ENCODE measurements around the gene VANGL1.
A peak's percentile ranks its signal among the peaks of the same experiment; 100 is the strongest.
"Not testable (repeated sequence)": the region's sequence is repeated elsewhere in the genome, so short reads cannot be mapped to it uniquely, and the experiment has no call there.

Gene VANGL1

GRCh38 chr1:115641762-115642167 lies at the start of gene VANGL1:
Gene VANGL1, plus strand, starts transcription at chr1:115641970. Its CDS starts 9,444 bp downstream, at chr1:115651414.
- DNase-seq, result peak; percentile 72

GRCh38 chr1:115592264-115592663 lies 49.5 kb upstream of the VANGL1 start:
- no peak for DNase-seq

- no peak for DNase-seq
Observed at GRCh38 chr1:115593365-115594259, 48.2 kb upstream of the VANGL1 start.

DNA sequence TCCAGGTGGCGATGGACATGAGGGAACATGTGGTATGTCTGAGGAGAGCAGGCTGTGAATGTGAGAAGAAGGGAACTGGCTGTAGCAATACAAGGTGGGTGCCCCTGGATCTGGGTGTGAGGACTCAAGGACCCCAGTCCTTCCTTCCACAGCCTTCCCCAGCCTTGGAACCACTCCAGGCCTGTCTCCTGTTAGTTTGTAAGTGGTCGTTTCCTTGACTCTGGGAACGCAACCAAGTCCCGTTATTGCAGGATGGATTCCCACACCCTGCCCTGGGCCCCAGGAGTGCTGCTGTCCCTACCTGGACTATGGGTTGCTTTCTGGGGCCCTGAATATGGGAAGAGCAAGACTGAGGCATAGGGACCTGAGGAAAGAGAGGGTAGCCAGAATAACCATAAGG lies 47.2 kb upstream of the VANGL1 start:
- no peak for DNase-seq

- DNase-seq, result peak; percentile 80
Observed at GRCh38 chr1:115595279-115596079, 46.3 kb upstream of the VANGL1 start.

GRCh38 chr1:115596080-115596780 lies 45.5 kb upstream of the VANGL1 start:
- no peak for DNase-seq

DNA sequence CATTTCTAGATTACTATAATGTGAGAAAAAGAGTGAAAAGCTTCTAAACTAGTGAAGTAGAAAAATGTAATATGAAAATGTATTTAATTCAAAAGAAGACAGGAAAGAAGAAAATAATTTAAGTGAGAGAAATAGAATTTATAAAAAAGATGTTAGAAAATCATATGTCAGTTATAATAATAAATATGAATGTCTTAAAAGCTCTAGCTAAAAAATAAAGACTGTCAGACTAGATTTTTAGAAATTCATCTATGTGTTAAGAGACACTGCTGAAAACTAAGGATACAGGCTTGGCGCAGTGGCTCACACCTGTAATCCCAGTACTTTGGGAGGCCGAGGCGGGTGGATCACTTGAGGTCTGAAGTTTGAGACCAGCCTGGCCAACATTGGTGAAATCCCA lies 37.3 kb upstream of the VANGL1 start:
- no peak for DNase-seq

- DNase-seq, result no peak
Observed at GRCh38 chr1:115606305-115606704, 35.5 kb upstream of the VANGL1 start.

DNA sequence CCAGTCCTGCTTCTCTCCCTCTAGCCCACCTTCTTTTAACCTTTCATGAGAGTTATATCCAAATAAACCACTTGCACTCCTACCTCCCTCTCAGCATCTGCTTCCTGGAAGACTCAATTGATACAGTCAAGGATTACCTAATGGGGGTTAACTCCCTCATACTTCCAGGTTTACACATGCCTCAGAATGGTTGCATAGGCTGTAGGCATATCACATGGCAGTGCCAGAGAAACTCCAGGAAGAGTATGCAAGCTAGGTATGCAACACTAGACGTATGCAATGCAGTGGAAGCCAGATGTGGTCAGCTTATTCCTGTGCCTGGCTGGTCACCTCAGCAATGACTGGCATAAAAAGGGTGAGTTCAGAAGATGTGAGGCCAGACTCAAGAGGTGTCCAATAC lies 32.7 kb upstream of the VANGL1 start:
- no peak for DNase-seq

DNA sequence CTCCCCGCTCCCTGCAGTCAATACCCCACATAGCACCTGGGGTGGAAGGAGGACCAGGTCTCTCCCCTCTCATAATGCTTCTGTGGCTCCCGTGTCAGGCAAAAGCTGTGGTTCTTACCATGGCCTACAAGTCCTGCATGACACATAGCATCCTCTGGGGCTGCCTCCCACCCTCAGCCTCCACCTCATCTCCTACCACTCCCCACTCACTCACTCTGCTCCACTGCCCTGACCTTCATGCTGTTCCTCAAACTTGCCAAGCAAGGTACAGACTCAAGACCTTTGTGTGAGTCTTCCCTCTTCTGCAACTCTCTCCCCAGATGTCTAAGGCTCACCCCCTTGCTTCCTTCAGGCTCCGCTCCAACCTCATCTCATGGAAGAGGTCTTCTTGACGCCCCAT lies 28.0 kb upstream of the VANGL1 start:
- DNase-seq, result no peak

DNA sequence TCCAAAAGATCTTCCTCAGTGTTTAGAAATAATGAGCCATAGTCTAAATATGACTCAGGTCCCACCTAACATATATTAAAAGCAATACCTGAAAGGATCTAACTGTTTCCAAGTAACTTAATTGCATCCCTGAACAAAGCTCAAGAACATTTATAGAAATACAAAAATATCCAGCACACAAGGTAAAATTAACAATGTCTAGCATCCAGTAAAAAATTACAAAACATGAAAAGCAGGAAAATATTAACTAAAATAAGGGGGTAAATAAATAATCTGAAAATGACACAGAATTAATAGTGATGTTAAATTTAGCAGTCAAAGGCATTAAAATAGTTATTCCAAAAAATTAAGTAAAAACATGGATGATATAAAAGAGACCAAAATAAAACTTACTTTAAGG lies 21.3 kb upstream of the VANGL1 start:
- no peak for DNase-seq

GRCh38 chr1:115620950-115621349 lies 20.8 kb upstream of the VANGL1 start:
- DNase-seq, result no peak

DNA sequence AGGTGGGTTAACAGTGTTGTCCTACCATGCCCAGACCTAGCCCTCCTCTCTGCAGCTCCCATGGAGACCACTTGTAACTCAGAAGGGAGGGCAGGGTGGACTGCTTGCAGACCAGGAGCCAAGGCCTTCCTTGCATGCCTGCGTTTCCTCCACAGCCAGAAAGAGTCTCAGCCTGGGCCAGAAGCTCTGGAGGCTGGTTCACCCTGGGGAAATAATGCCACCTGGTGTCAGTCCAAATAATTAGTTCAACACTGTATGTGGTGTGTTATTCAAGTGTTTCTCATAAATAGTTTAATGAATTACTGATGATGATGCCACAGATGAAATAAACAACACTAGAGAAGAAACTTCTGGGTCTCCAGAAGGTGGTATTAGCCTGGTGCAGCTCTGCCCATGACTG lies 16.9 kb upstream of the VANGL1 start:
- no peak for DNase-seq

DNA sequence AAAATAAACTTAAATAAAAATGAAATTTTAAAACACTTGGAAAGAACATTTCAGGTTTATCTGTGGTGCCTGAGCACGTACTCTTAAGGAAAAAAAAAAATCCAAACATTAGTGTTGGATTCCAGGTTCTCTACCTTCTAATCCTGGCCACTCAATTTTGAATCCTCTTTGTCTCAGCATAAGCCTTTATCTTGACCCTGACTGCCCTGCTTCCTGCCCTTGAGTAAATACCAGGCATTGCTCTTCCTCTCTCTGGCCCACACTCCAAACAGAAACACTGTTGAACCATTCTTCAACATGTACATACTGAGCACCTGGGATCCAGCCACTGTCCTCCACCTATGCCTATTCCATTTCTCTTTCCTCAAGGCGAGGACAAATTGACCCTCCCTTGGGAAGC lies 11.4 kb upstream of the VANGL1 start:
- DNase-seq, result no peak

DNA sequence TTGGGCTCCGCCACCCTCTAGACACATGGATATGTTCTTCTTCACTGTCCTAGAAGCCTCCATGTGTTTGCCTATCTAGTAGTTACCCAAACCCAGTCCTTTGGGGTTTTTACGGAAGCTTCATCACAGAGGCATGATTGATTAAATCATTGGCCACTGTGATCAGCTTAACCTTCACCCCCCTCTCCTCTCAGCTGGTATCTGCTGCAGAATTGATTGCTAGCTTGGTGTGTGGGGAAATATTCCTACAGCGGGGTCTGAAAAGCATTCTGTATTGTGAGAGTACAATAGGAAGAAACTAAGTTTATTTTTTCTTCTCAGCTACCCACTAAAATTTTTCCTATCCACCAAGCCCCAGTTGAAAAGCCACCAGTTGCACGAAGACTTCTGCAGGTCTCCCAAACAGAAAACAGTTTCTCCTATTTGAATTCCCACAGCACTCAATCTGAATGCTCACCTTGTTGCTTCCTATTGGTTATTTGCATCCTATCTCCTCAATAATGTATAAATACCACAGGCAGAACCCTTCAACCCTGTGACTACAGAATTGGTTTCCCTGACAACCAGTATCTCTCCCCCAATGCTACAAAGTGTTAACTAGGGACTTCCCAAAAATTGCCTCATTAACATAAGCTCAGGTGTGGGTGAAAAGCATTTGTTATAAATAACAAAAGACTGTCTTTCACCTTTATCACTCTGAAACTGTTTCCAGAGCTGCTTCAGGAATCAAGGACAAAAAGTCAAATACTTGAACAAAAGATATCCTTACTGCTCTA lies 9.3 kb upstream of the VANGL1 start:
- no peak for DNase-seq

DNA sequence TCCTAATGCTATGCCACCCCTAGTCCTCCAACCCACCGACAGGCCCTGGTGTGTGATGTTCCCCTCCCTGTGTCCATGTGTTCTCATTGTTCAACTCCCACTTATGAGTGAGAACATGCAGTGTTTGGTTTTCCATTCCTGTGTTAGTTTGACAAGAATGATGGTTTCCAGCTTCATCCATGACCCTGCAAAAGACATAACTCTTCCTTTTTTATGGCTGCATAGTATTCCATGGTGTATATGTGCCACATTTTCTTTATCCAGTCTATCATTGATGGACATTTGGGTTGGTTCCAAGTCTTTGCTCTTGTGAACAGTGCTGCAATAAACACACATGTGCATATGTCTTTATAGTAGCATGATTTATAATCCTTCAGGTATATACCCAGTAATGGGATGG lies 8.2 kb upstream of the VANGL1 start:
- not testable (repeated sequence) for DNase-seq

DNA sequence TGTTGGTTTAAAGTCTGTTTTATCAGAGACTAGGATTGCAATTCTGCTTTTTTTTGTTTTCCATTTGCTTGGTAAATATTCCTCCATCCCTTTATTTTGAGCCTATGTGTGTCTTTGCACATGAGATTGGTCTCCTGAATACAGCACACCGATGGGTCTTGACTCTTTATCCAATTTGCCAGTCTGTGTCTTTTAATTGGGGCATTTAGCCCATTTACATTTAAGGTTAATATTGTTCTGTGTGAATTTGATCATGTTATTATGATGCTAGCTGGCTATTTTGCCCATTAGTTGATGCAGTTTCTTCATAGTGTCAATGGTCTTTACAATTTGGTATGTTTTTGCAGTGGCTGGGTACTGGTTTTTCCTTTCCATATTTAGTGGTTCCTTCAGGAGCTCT lies 4.5 kb upstream of the VANGL1 start:
- DNase-seq, result not testable (repeated sequence)

DNA sequence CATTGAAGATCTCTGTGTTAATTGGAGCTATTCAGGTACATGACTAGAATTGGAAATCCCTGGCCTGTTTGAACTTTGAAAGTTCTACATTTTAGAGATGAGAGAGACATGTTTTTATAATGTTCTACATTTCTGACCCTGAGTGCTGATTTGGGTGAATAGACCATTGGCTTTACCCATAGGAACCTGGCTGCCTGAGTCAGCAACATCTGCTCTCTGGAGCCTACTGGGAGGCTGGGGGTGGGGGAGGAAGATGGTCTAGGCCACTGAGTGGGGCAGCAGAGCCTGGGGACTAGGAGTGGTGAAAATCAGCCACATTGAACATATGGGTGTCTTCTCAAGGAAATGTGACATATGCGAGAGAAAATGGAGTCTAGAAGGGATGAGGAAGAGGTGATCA lies 1.4 kb upstream of the VANGL1 start:
- no peak for DNase-seq

GRCh38 chr1:115642168-115643072 lies 650 bp downstream of the VANGL1 start:
- DNase-seq, result peak; percentile 47

GRCh38 chr1:115643225-115643624 lies 1.5 kb downstream of the VANGL1 start:
- no peak for DNase-seq

DNA sequence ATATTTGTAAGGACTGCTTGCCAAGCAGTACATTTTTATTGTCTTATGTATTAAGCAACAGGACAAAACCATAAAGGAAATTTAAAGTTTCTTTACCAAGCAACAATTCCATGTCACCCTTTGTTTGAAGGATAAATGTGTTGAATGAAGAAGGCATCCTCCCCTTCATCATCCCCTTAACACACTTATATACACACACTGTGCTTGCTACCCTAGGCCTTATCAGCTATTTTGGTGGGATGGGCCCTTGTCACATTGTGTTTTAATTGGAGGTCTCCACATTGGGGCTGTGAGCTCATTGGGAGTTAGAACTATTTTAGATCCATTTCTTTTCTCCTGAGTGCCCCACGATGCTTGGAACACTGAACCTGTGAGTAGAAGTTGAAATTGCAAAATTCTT lies 1.9 kb downstream of the VANGL1 start:
- no peak for DNase-seq

DNA sequence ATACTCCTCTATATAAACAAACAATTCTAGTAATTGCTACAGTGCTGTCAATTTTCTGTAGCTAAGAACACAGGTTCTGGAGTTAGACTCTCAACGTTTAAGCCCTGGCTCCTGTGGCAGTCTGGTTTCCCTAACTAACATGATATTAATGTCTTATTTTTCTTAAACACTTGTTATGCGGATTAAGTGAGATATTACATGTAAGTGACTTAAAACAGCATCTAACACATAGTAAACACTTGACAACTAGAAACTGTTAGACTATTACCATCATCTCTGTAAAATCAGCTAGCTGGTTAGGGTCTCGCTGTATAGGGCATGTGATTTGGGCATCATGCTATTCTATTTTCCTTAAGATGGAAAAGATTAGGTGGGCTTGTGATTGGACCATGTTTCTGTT lies 2.3 kb downstream of the VANGL1 start:
- no peak for DNase-seq
